ENCODE data around the gene MED25.

DNA sequence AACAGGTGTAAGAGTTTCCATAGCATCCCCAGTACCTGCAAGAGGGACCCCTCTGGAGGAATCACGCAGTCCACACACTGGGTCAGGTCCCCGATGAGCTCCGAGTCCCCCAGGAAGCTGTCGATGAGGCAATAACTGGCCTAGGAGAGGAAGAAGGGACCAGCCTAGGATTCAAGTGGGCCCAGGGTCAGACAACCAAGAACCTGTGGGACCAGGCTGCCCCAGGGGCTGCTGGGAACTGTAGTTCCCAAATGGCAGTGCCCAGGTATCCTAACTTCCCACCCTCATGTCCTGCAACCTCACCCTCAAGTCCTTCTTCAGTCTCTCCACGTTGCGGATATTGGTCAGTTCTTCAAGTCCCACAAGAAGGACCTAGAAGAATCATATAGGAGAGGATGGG is 6.8 kb upstream of the MED25 start:
- TF ChIP-seq CTCF (IDR thresholded peaks at IDR 0.05) (no peak), EP300 (IDR thresholded peaks at IDR 0.05) (no peak), POLR2A (IDR thresholded peaks at IDR 0.05) (no peak)
